GM04504 (cell line): Measurements from ENCODE around the gene CORIN.

ENCODE experiments used
- DNase-seq: peaks from one replicate; pipeline ENCODE4 v3.0.0-alpha.2; 2012; ENCODE audit warnings: low read depth

Gene CORIN

GRCh38 chr4:47831026-47831679 is 6.7 kb downstream of the CORIN start:
- DNase-seq = no peak

GRCh38 chr4:47830265-47831025 is 7.4 kb downstream of the CORIN start:
- DNase-seq = no peak

GRCh38 chr4:47829438-47829837 is 8.4 kb downstream of the CORIN start:
- no peak for DNase-seq

GRCh38 chr4:47827343-47828047 is 10.4 kb downstream of the CORIN start:
- no peak for DNase-seq

- no peak for DNase-seq
These were observed 13.0 kb downstream of the CORIN start for GRCh38 chr4:47824840-47825239.

- no peak for DNase-seq
These were observed 18.7 kb downstream of the CORIN start for GRCh38 chr4:47819178-47819577.

GRCh38 chr4:47817275-47817674 is 20.6 kb downstream of the CORIN start:
- no peak for DNase-seq

- DNase-seq = no peak
These were observed 21.1 kb downstream of the CORIN start for GRCh38 chr4:47816748-47817147.

GRCh38 chr4:47814618-47815295 is 23.1 kb downstream of the CORIN start:
- DNase-seq = no peak

- no peak for DNase-seq
These were observed 28.1 kb downstream of the CORIN start for GRCh38 chr4:47809654-47810203.

GRCh38 chr4:47804598-47804997 is 33.3 kb downstream of the CORIN start:
- no peak for DNase-seq

GRCh38 chr4:47801481-47802002 is 36.3 kb downstream of the CORIN start:
- DNase-seq = no peak

- no peak for DNase-seq
These were observed 39.7 kb downstream of the CORIN start for GRCh38 chr4:47798165-47798564.

GRCh38 chr4:47791965-47792364 is 45.9 kb downstream of the CORIN start:
- DNase-seq = no peak

GRCh38 chr4:47790105-47790504 is 47.8 kb downstream of the CORIN start:
- no peak for DNase-seq

- DNase-seq = no peak
These were observed 49.7 kb downstream of the CORIN start for GRCh38 chr4:47788126-47788525.

- no peak for DNase-seq
These were observed 50.9 kb downstream of the CORIN start for GRCh38 chr4:47786958-47787370.

GRCh38 chr4:47785153-47785552 is 52.7 kb downstream of the CORIN start:
- no peak for DNase-seq

- no peak for DNase-seq
These were observed 53.6 kb downstream of the CORIN start for GRCh38 chr4:47784222-47784621.

- DNase-seq = no peak
These were observed 61.5 kb downstream of the CORIN start for GRCh38 chr4:47776353-47776752.

- no peak for DNase-seq
These were observed 63.8 kb downstream of the CORIN start for GRCh38 chr4:47774079-47774478.

- DNase-seq = no peak
These were observed 66.8 kb downstream of the CORIN start for GRCh38 chr4:47771020-47771419.
